HL-60 (cell line): ENCODE results near the gene EFCAB8.

Source experiments
- GABPA ChIP-seq: IDR thresholded peaks from 2 replicates; pipeline ENCODE4 v1.6.1; 2012; ENCODE audit warnings: low read depth
- POLR2AphosphoS5 ChIP-seq: IDR thresholded peaks from 2 replicates; pipeline ENCODE4 v1.6.1; 2012; ENCODE audit warnings: low read depth

- TF ChIP-seq POLR2AphosphoS5 (no peak), GABPA (no peak)
These were observed 18.8 kb upstream of the EFCAB8 start for GRCh38 chr20:32839982-32840285.
